GM21737 (cell line): ENCODE data around the gene RBM6.

Source experiments
- ATAC-seq: cut with Tn5 transposase; IDR thresholded peaks from one replicate; pipeline ENCODE4 v1.9.1; 2021; ENCODE audit warnings: mild to moderate bottlenecking, moderate library complexity; ENCODE audit not compliant: unreplicated experiment

The RBM6 gene

GRCh38 chr3:50124800-50125178 lies 184.8 kb downstream of the RBM6 start:
- no peak for ATAC-seq

- ATAC-seq: no peak
Observed at GRCh38 chr3:50125541-50126286, 185.8 kb downstream of the RBM6 start.

GRCh38 chr3:50126287-50127211 lies 186.6 kb downstream of the RBM6 start:
- ATAC-seq: no peak
